Measurements from ENCODE around the gene TRAF2. TPM values are rescaled to one million over a fixed set of nuclear protein-coding genes. Genes with fewer than 3 reads are reported as not detected.

Gene TRAF2
- total and polyA plus RNA-seq, 2 of the 8 experiments (the other 6 are each of a cell fraction or from before 2014, with no cell fraction given), result 26.9 to 50.2 TPM

- Histone ChIP-seq H4K20me1 (replicated peaks in 1 of 2; ENCODE audit: control insufficient read depth in 1 of 2, insufficient read depth in 2 of 2, low read length in 2 of 2) (peaks cover 4 to 13% of the 10 kb centered on the region in 2 experiments), H2BK120ac (replicated peaks; ENCODE audit: low read depth, low read length) (no peak overlapping the region), H3K27me3 (replicated peaks in 1 of 4; ENCODE audit: control insufficient read depth in 3 of 4, extremely low read depth in 1 of 4, insufficient read depth in 3 of 4, low read length in 3 of 4) (no peaks in the 10 kb centered on the region), H3K14ac (ENCODE audit: insufficient read length) (no peak overlapping the region), H3K56ac (replicated peaks; ENCODE audit: insufficient read length, low read depth, low read length) (no peak overlapping the region), H4K8ac (ENCODE audit: extremely low read depth, insufficient read depth, low read length) (no peak overlapping the region), H3K79me2 (ENCODE audit: control insufficient read depth in 1 of 2, insufficient read depth in 2 of 2, low read length in 2 of 2) (no peaks in the 10 kb centered on the region), H3K4me1 (replicated peaks in 1 of 4; ENCODE audit: control insufficient read depth in 3 of 4, insufficient read depth in 4 of 4, low read length in 3 of 4) (no peaks in the 10 kb centered on the region), H3K36me3 (ENCODE audit: control insufficient read depth in 2 of 4, insufficient read depth in 4 of 4, low read length in 3 of 4) (peaks cover 24 to 50% (median 36%) of the 10 kb centered on the region in 4 experiments), H3K4me2 (ENCODE audit: insufficient read depth in 1 of 2, low read depth in 2 of 2, low read length in 2 of 2) (no peak overlapping the region), H3K18ac (ENCODE audit: extremely low read depth, low read length) (no peak overlapping the region), H3K23ac (ENCODE audit: insufficient read length) (no peak overlapping the region), H3K4ac (replicated peaks; ENCODE audit: insufficient read length, low read depth, low read length) (no peak overlapping the region), H4K91ac (replicated peaks; ENCODE audit: insufficient read length, low read length) (no peak overlapping the region), H3K23me2 (ENCODE audit: low read depth, low read length) (no peaks in the 10 kb centered on the region), H2BK15ac (ENCODE audit: low read length) (no peak overlapping the region), H2BK5ac (ENCODE audit: low read depth, low read length) (no peak overlapping the region), H3K9ac (replicated peaks in 1 of 4; ENCODE audit: extremely low read depth in 1 of 4, low read depth in 3 of 4, low read length in 3 of 4) (no peak overlapping the region), H2BK20ac (ENCODE audit: low read length) (no peak overlapping the region), H3K79me1 (ENCODE audit: low read depth, low read length) (peaks cover 7% of the 10 kb centered on the region), H2AK5ac (ENCODE audit: low read depth, low read length) (no peak overlapping the region), H2AFZ (ENCODE audit: low read length) (no peak overlapping the region), H3K9me3 (ENCODE audit: insufficient read depth in 2 of 2, low read depth in 1 of 2, low read length in 1 of 2) (no peaks in the 10 kb centered on the region), H4K5ac (ENCODE audit: insufficient read length, low read depth, low read length) (no peak overlapping the region), H3K27ac (ENCODE audit: low read depth, low read length) (no peak overlapping the region), H3K4me3 (ENCODE audit: extremely low read depth in 1 of 4, insufficient read depth in 2 of 4, low read depth in 3 of 4, low read length in 4 of 4) (no peak overlapping the region), H2BK12ac (ENCODE audit: low read depth, low read length) (no peak overlapping the region)
- DNase-seq (ENCODE audit: low read depth in 1 of 2, low spot score in 2 of 2) (no peak), FAIRE-seq (no peak)
- ChIA-PET CTCF (ENCODE audit: partially characterized antibody) (interaction anchor here (0.6 to 1.9 kb wide), 5 partner anchors 10 to 1297 kb away, joined by 3 to 8 read pairs (median 3); no protein-coding TSS in a partner anchor), POLR2A (ENCODE audit: partially characterized antibody) (no interaction called here)
- WGBS, 2 experiments (ENCODE audit: extremely low coverage in 1 of 2, insufficient coverage in 1 of 2, insufficient read length in 1 of 2, insufficient replicate concordance in 2 of 2, low coverage in 1 of 2, low lambda C conversion rate in 2 of 2, missing lambda C conversion rate in 1 of 2), result 95% methylated on average over 11 of the region's 11 CpGs; no CpG with 5 or more reads in 1 of the 2 experiments
- no peak for TF ChIP-seq CBX8 (IDR thresholded peaks at IDR 0.05; ENCODE audit: borderline replicate concordance, low read depth, low read length)
- TF ChIP-seq HDAC2 (IDR thresholded peaks at IDR 0.05; ENCODE audit: borderline replicate concordance in 1 of 2, low read depth in 2 of 2, low read length in 2 of 2), result no peak
- TF ChIP-seq E2F6 (IDR thresholded peaks at IDR 0.05), result no peak
Measured at GRCh38 chr9:136917902-136918301, 31.6 kb downstream of the TRAF2 start.

Measured in H1 (cell line).